Sigmoid colon (tissue), 4 donors: ENCODE data around the gene SNRPD2.

Source experiments
- EP300 ChIP-seq, 4 donors: sonication (generic); formaldehyde crosslinking; IDR thresholded peaks; one replicate each; pipeline ENCODE4 v1.6.1; 2017; ENCODE audit warnings: antibody characterized with exemption in 4 of 4
- POLR2A ChIP-seq, 2 donors: fragments of 450-650 bp; IDR thresholded peaks; one replicate each; pipeline ENCODE4 v1.6.1; 2016; ENCODE audit warnings: antibody characterized with exemption in 2 of 2, mild to moderate bottlenecking in 2 of 2, moderate library complexity in 2 of 2
- POLR2AphosphoS5 ChIP-seq, 4 donors: sonication (generic); formaldehyde crosslinking; IDR thresholded peaks; one replicate each; pipeline ENCODE4 v1.6.1; 2017; ENCODE audit warnings: antibody characterized with exemption in 4 of 4
- TF ChIP-seq, protein P1 (sequence below), 4 experiments: fragments of 450-650 bp in 3 of 4; fragments of 200-600 bp in 1 of 4; IDR thresholded peaks; one replicate each; pipeline ENCODE4 v1.5.1; 2016 to 2019; ENCODE audit warnings: antibody characterized with exemption in 4 of 4, mild to moderate bottlenecking in 3 of 4, moderate library complexity in 2 of 4

DNA sequence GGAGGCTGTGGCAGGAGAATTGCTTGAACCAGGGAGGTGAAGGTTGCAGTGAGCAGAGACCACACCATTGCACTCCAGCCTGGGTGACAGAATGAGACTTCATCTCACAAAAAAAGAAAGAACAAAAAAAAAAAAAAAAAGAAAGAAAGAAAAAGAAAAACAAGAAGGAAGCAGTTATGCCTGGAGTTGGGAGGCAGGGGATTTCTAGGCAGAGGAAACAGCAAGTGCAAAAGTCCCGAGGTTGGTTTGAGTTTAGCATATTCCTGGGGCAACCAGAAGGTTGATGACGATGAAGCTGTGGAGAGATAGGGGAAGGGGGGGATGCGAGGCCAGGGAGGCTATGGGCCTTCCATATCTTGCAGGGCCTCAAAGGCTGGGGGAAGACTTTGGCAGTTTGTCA, 41.0 kb downstream of the SNRPD2 start:
- TF ChIP-seq, protein P1, sequence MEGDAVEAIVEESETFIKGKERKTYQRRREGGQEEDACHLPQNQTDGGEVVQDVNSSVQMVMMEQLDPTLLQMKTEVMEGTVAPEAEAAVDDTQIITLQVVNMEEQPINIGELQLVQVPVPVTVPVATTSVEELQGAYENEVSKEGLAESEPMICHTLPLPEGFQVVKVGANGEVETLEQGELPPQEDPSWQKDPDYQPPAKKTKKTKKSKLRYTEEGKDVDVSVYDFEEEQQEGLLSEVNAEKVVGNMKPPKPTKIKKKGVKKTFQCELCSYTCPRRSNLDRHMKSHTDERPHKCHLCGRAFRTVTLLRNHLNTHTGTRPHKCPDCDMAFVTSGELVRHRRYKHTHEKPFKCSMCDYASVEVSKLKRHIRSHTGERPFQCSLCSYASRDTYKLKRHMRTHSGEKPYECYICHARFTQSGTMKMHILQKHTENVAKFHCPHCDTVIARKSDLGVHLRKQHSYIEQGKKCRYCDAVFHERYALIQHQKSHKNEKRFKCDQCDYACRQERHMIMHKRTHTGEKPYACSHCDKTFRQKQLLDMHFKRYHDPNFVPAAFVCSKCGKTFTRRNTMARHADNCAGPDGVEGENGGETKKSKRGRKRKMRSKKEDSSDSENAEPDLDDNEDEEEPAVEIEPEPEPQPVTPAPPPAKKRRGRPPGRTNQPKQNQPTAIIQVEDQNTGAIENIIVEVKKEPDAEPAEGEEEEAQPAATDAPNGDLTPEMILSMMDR (IDR thresholded peaks at IDR 0.05): no peak
- no peak for TF ChIP-seq POLR2A (IDR thresholded peaks at IDR 0.05)
- no peak for TF ChIP-seq EP300 (IDR thresholded peaks at IDR 0.05)
- TF ChIP-seq POLR2AphosphoS5 (IDR thresholded peaks at IDR 0.05): no peak
